ENCODE data around the gene TBC1D16. TPM values are rescaled to one million over a fixed set of nuclear protein-coding genes. Genes with fewer than 3 reads are reported as not detected.
A peak's percentile ranks its signal among the peaks of the same experiment; 100 is the strongest.

TBC1D16 gene
- total and polyA plus RNA-seq, 2 donors from 2014 or later: 9.1 to 68.0 TPM

GRCh38 chr17:79930062-79930876 lies 105.4 kb downstream of the TBC1D16 start:
- FAIRE-seq (no peak), DNase-seq (no peak)
- H3K27me3 ChIP-seq (ENCODE audit: control insufficient read depth, insufficient read depth, low read length): peaks cover 3% of the 10 kb centered on the region
- no peak overlapping the region for H3K9ac ChIP-seq (ENCODE audit: low read length in 3 of 3)
- intact Hi-C loops (cut with DNase I): no loop called here
- no peaks in the 10 kb centered on the region for H3K36me3 ChIP-seq (ENCODE audit: control insufficient read depth in 2 of 3, insufficient read depth in 3 of 3, low read length in 3 of 3)
- no peaks in the 10 kb centered on the region for H3K4me1 ChIP-seq (ENCODE audit: control insufficient read depth in 2 of 3, insufficient read depth in 2 of 3, low read depth in 1 of 3, low read length in 3 of 3)
- TF ChIP-seq CTCF (IDR thresholded peaks at IDR 0.05; ENCODE audit: borderline replicate concordance, extremely low read depth, insufficient read depth): no peak
- no peak overlapping the region for H3K27ac ChIP-seq (ENCODE audit: low read depth in 2 of 2, low read length in 2 of 2)
- no peaks in the 10 kb centered on the region for H3K9me3 ChIP-seq (ENCODE audit: control insufficient read depth in 2 of 3, insufficient read depth in 1 of 3, low read length in 3 of 3)
- H3K4me3 ChIP-seq (ENCODE audit: low read length in 3 of 3): no peak overlapping the region

- FAIRE-seq: no peak
- DNase-seq: peak in 1 of 5 donors; percentile 74
- Histone ChIP-seq H3K27ac (ENCODE audit: low read depth in 2 of 2, low read length in 2 of 2) (no peak overlapping the region), H3K36me3 (ENCODE audit: control insufficient read depth in 2 of 3, insufficient read depth in 3 of 3, low read length in 3 of 3) (no peaks in the 10 kb centered on the region), H3K4me3 (ENCODE audit: low read length in 3 of 3) (no peak overlapping the region), H3K9me3 (ENCODE audit: control insufficient read depth in 2 of 3, insufficient read depth in 1 of 3, low read length in 3 of 3) (no peaks in the 10 kb centered on the region), H3K4me1 (ENCODE audit: control insufficient read depth in 2 of 3, insufficient read depth in 2 of 3, low read depth in 1 of 3, low read length in 3 of 3) (peaks cover 0 to 2% (median 0%) of the 10 kb centered on the region in 3 donors), H3K9ac (ENCODE audit: low read length in 3 of 3) (no peak overlapping the region), H3K27me3 (ENCODE audit: control insufficient read depth, insufficient read depth, low read length) (peaks cover 3% of the 10 kb centered on the region)
- no peak for TF ChIP-seq CTCF (IDR thresholded peaks at IDR 0.05; ENCODE audit: borderline replicate concordance, extremely low read depth, insufficient read depth)
- intact Hi-C loops (cut with DNase I): no loop called here
These were observed 106.2 kb downstream of the TBC1D16 start for GRCh38 chr17:79929257-79930061.

- H3K27ac ChIP-seq (ENCODE audit: low read depth in 2 of 2, low read length in 2 of 2): no peak overlapping the region
- no peak for TF ChIP-seq CTCF (IDR thresholded peaks at IDR 0.05; ENCODE audit: borderline replicate concordance, extremely low read depth, insufficient read depth)
- no peak overlapping the region for H3K9ac ChIP-seq (ENCODE audit: low read length in 3 of 3)
- peaks cover 3% of the 10 kb centered on the region for H3K27me3 ChIP-seq (ENCODE audit: control insufficient read depth, insufficient read depth, low read length)
- H3K4me3 ChIP-seq (ENCODE audit: low read length in 3 of 3): no peak overlapping the region
- DNase-seq (peak in 1 of 5 donors; percentile 71), FAIRE-seq (no peak)
- intact Hi-C loops (cut with DNase I): no loop called here
- peaks cover 0 to 2% (median 0%) of the 10 kb centered on the region in 3 donors for H3K4me1 ChIP-seq (ENCODE audit: control insufficient read depth in 2 of 3, insufficient read depth in 2 of 3, low read depth in 1 of 3, low read length in 3 of 3)
- H3K9me3 ChIP-seq (ENCODE audit: control insufficient read depth in 2 of 3, insufficient read depth in 1 of 3, low read length in 3 of 3): no peaks in the 10 kb centered on the region
- no peaks in the 10 kb centered on the region for H3K36me3 ChIP-seq (ENCODE audit: control insufficient read depth in 2 of 3, insufficient read depth in 3 of 3, low read length in 3 of 3)
These were observed 107.0 kb downstream of the TBC1D16 start for GRCh38 chr17:79928502-79929256.
